K562 (cell line): ENCODE data around the gene SVIP. TPM values are rescaled to one million over a fixed set of nuclear protein-coding genes. Genes with fewer than 3 reads are reported as not detected.
A peak's percentile ranks its signal among the peaks of the same experiment; 100 is the strongest.

ENCODE experiments used
- BRD9 ChIP-seq: fragments of 450-650 bp; IDR thresholded peaks from 2 replicates; pipeline ENCODE4 v1.6.1; 2018; ENCODE audit warnings: low read depth; ENCODE audit not compliant: partially characterized antibody
- CBFA2T2 ChIP-seq: fragments of 450-650 bp; conservative IDR thresholded peaks from 2 replicates; pipeline ENCODE4 v1.6.1; 2017; ENCODE audit warnings: mild to moderate bottlenecking
- CREB1 ChIP-seq, 2 experiments: sonication (generic) in 1 of 2; formaldehyde crosslinking in 1 of 2; IDR thresholded peaks; 2 replicates each; pipeline versions ENCODE4 v1.6.1 to v1.8.0; 2012 to 2022; ENCODE audit warnings: inconsistent platforms in 1 of 2, mild to moderate bottlenecking in 1 of 2, missing genetic modification reagents in 1 of 2, moderate library complexity in 1 of 2
- DACH1 ChIP-seq: fragments of 450-650 bp; IDR thresholded peaks from 2 replicates; pipeline ENCODE4 v1.6.1; 2018; ENCODE audit not compliant: partially characterized antibody
- DIDO1 ChIP-seq: fragments of 450-650 bp; IDR thresholded peaks from 2 replicates; pipeline ENCODE4 v1.6.1; 2016; ENCODE audit warnings: low read depth, missing biosample characterization, missing genetic modification characterization
- FOSL1 ChIP-seq: fragments of 200-800 bp; sonication (Bioruptor generic); conservative IDR thresholded peaks from 2 replicates; pipeline ENCODE4 v1.6.1; 2016; ENCODE audit warnings: missing genetic modification characterization, missing compliant biosample characterization
- MBD2 ChIP-seq: sonication (generic); IDR thresholded peaks from 2 replicates; pipeline ENCODE4 v1.6.1; 2016; ENCODE audit warnings: low read depth, borderline replicate concordance
- MEF2D ChIP-seq: conservative IDR thresholded peaks from 2 replicates; pipeline ENCODE4 v1.6.1; 2016; ENCODE audit warnings: low read depth, missing genetic modification characterization, missing compliant biosample characterization
- NUFIP1 ChIP-seq: fragments of 450-650 bp; IDR thresholded peaks from 2 replicates; pipeline ENCODE4 v1.6.1; 2018; ENCODE audit not compliant: partially characterized antibody
- PCBP2 ChIP-seq: fragments of 200-400 bp; formaldehyde crosslinking; IDR thresholded peaks from 2 replicates; pipeline ENCODE4 v1.6.1; 2018; ENCODE audit warnings: low read length, low read depth, mild to moderate bottlenecking, moderate library complexity; ENCODE audit not compliant: poor library complexity, severe bottlenecking
- RFX5 ChIP-seq: IDR thresholded peaks from 2 replicates; pipeline ENCODE4 v1.6.1; 2011; ENCODE audit warnings: low read depth, mild to moderate bottlenecking, improper control_type of control experiment, low read length
- SMAD2 ChIP-seq: fragments of 150-350 bp; IDR thresholded peaks from 2 replicates; pipeline ENCODE4 v1.6.1; 2014; ENCODE audit warnings: low read depth, mild to moderate bottlenecking, low read length
- SMARCC2 ChIP-seq: fragments of 450-650 bp; IDR thresholded peaks from 2 replicates; pipeline ENCODE4 v1.6.1; 2017; ENCODE audit warnings: antibody characterized with exemption, moderate library complexity, mild to moderate bottlenecking, low read depth
- SNIP1 ChIP-seq: fragments of 450-650 bp; IDR thresholded peaks from 2 replicates; pipeline ENCODE4 v1.7.1; 2017; ENCODE audit warnings: low read depth, mild to moderate bottlenecking
- SP1 ChIP-seq: sonication (generic); formaldehyde crosslinking; IDR thresholded peaks from 2 replicates; pipeline ENCODE4 v1.8.1; 2022; ENCODE audit warnings: mild to moderate bottlenecking, missing genetic modification reagents
- TBL1XR1 ChIP-seq, 2 experiments: IDR thresholded peaks; 2 replicates each; pipeline ENCODE4 v1.6.1; 2012; ENCODE audit warnings: improper control_type of control experiment in 2 of 2, low read length in 2 of 2, mild to moderate bottlenecking in 1 of 2
- XRCC4 ChIP-seq: IDR thresholded peaks from one replicate; pipeline ENCODE4 v1.6.1; 2011; ENCODE audit not compliant: insufficient read depth, insufficient read length; ENCODE audit errors: extremely low read depth
- ZNF124 ChIP-seq: sonication (generic); formaldehyde crosslinking; IDR thresholded peaks from 2 replicates; pipeline ENCODE4 v1.8.1; 2022; ENCODE audit warnings: missing genetic modification reagents
- ZNF778 ChIP-seq: fragments of 450-650 bp; formaldehyde crosslinking; IDR thresholded peaks from 2 replicates; pipeline ENCODE4 v1.4.0; 2020; ENCODE audit warnings: mild to moderate bottlenecking, moderate library complexity
- polyA plus RNA-seq, 8 experiments: library from polyadenylated mRNA; depleted of rRNA in 4 of 8; stranded (reverse) in 5 of 8; unstranded in 3 of 8; fragments of >200 nt; fragmentation: Nextera tagmentation in 2 of 8; fragmentation: Illumina TruSeq in 1 of 8; extraction: Ambion mirVana in 2 of 8; extraction: Trizol in 1 of 8; gene quantifications; 2 replicates each; pipeline versions ENCODE4 v1.2.1 to v1.2.3, GENCODE V29; 2011 to 2014; ENCODE audit warnings: inconsistent platforms in 1 of 8, missing spikeins in 1 of 8
- total RNA-seq, 7 experiments: library from RNA; depleted of rRNA in 6 of 7; stranded (reverse); fragments of >200 nt in 6 of 7; fragmentation: Illumina TruSeq in 2 of 7; extraction: Trizol in 2 of 7; gene quantifications; 2 replicates each; pipeline versions ENCODE4 v1.2.1 to v1.2.3, GENCODE V29; 2011 to 2021; ENCODE audit warnings: low replicate concordance in 1 of 7
- TF ChIP-seq, protein P1 (sequence below): fragments of 250-450 bp; sonication (Bioruptor Pico); IDR thresholded peaks from 2 replicates; pipeline ENCODE4 v1.5.0; 2021
- TF ChIP-seq, protein P2 (sequence below), 2 experiments: IDR thresholded peaks; 2 replicates each; pipeline ENCODE4 v1.6.1; 2012; ENCODE audit warnings: improper control_type of control experiment in 2 of 2, low read depth in 2 of 2, low read length in 2 of 2, borderline replicate concordance in 1 of 2
- TF ChIP-seq, protein P3 (sequence below): fragments of 450-650 bp; IDR thresholded peaks from 2 replicates; pipeline ENCODE4 v1.6.1; 2016; ENCODE audit warnings: borderline replicate concordance

SVIP gene
- total and polyA plus RNA-seq, 9 of the 15 experiments (the other 6 are each of a cell fraction or from before 2014, with no cell fraction given) = 17.9 to 62.5 (median 47.5) TPM

DNA sequence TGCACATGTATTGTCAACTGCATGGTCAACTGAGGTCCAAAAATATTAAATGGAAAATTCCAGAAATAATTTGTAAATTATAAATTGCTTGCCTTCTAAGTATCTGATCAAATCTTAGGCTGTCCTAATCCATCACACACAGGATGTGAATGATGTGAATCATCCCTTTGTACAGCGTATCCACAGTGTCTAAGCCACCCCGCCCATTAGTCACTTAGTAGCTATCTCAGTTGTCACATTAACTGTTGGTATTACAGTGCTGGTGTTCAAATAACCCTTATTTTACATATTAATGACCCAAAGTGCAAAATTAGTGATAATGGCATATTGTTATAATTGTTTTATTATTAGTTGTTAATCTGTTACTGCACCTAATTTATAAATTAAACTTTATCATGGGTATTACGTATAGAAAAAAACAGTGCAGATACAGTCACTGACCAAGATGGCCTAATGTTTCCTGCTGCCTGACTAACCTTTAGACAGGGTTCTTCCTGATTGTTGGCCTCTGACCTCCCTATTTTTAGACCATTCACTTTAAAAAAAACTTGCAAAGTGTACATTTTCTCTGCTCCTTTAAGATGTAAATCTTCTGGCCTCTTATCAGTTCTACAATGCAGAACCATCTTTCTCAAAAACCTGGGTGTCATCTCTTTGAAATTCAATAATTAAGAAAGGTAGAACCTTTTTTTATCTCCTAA is 2.9 kb upstream of the SVIP start (continued):
- 0 out of 2 replicates have a peak, but pooled peaks have one; percentile 14 for TF ChIP-seq CBFA2T2
- peak; percentile 36 for TF ChIP-seq DACH1
- TF ChIP-seq, protein P1, sequence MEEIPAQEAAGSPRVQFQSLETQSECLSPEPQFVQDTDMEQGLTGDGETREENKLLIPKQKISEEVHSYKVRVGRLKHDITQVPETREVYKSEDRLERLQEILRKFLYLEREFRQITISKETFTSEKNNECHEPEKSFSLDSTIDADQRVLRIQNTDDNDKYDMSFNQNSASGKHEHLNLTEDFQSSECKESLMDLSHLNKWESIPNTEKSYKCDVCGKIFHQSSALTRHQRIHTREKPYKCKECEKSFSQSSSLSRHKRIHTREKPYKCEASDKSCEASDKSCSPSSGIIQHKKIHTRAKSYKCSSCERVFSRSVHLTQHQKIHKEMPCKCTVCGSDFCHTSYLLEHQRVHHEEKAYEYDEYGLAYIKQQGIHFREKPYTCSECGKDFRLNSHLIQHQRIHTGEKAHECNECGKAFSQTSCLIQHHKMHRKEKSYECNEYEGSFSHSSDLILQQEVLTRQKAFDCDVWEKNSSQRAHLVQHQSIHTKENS (CRISPR knock-in tag) = no peak
- TF ChIP-seq, protein P2, sequence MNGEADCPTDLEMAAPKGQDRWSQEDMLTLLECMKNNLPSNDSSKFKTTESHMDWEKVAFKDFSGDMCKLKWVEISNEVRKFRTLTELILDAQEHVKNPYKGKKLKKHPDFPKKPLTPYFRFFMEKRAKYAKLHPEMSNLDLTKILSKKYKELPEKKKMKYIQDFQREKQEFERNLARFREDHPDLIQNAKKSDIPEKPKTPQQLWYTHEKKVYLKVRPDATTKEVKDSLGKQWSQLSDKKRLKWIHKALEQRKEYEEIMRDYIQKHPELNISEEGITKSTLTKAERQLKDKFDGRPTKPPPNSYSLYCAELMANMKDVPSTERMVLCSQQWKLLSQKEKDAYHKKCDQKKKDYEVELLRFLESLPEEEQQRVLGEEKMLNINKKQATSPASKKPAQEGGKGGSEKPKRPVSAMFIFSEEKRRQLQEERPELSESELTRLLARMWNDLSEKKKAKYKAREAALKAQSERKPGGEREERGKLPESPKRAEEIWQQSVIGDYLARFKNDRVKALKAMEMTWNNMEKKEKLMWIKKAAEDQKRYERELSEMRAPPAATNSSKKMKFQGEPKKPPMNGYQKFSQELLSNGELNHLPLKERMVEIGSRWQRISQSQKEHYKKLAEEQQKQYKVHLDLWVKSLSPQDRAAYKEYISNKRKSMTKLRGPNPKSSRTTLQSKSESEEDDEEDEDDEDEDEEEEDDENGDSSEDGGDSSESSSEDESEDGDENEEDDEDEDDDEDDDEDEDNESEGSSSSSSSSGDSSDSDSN (IDR thresholded peaks at IDR 0.05; ENCODE audit: borderline replicate concordance in 1 of 2, low read depth in 2 of 2, low read length in 2 of 2) = no peak
- TF ChIP-seq, protein P3, sequence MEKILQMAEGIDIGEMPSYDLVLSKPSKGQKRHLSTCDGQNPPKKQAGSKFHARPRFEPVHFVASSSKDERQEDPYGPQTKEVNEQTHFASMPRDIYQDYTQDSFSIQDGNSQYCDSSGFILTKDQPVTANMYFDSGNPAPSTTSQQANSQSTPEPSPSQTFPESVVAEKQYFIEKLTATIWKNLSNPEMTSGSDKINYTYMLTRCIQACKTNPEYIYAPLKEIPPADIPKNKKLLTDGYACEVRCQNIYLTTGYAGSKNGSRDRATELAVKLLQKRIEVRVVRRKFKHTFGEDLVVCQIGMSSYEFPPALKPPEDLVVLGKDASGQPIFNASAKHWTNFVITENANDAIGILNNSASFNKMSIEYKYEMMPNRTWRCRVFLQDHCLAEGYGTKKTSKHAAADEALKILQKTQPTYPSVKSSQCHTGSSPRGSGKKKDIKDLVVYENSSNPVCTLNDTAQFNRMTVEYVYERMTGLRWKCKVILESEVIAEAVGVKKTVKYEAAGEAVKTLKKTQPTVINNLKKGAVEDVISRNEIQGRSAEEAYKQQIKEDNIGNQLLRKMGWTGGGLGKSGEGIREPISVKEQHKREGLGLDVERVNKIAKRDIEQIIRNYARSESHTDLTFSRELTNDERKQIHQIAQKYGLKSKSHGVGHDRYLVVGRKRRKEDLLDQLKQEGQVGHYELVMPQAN = no peak
- peak; percentile 62; the same call in 1 of the 2 replicates for TF ChIP-seq MEF2D (tag)
- no peak for TF ChIP-seq ZNF124 (CRISPR knock-in tag)
- TF ChIP-seq FOSL1 (tag) = peak; percentile 79
- no peak for TF ChIP-seq DIDO1
- no peak for TF ChIP-seq RFX5
- no peak for TF ChIP-seq PCBP2
- no peak for TF ChIP-seq SMARCC2
- TF ChIP-seq SMAD2 = no peak
- TF ChIP-seq MBD2 = no peak
- TF ChIP-seq XRCC4 = no peak
- TF ChIP-seq BRD9 = no peak
- TF ChIP-seq SNIP1 = no peak
- no peak for TF ChIP-seq SP1 (CRISPR knock-in tag)
- no peak for TF ChIP-seq TBL1XR1 (IDR thresholded peaks at IDR 0.05; ENCODE audit: low read length in 2 of 2)
- TF ChIP-seq CREB1 (IDR thresholded peaks at IDR 0.05) = no peak
- TF ChIP-seq CREB1 (CRISPR knock-in tag; IDR thresholded peaks at IDR 0.05) = no peak
- TF ChIP-seq ZNF778 (CRISPR knock-in tag) = no peak
- no peak for TF ChIP-seq NUFIP1
- TF ChIP-seq, all 486 proteins: peak for 6
